Stimulated activated CD4-positive, alpha-beta T cell treated with anti-CD3 and anti-CD28 coated beads, Interleukin-2, amount 100 ng/mL, for 4 hours (primary cell): ENCODE data around the gene PRKRIP1.
A peak's percentile ranks its signal among the peaks of the same experiment; 100 is the strongest.
"Not testable (repeated sequence)": the region's sequence is repeated elsewhere in the genome, so short reads cannot be mapped to it uniquely, and the experiment has no call there.

Experiments
- DNase-seq: peaks from one replicate; pipeline ENCODE4 v3.0.0-alpha.2; 2020; ENCODE audit warnings: low read depth

The PRKRIP1 gene

GRCh38 chr7:102404005-102404861 is 8.1 kb downstream of the PRKRIP1 start:
- no peak for DNase-seq

- DNase-seq: not testable (repeated sequence)
These were observed 8.7 kb downstream of the PRKRIP1 start for GRCh38 chr7:102404862-102405188.

- no peak for DNase-seq
These were observed 11.7 kb downstream of the PRKRIP1 start for GRCh38 chr7:102407910-102408309.

GRCh38 chr7:102408530-102408929 is 12.4 kb downstream of the PRKRIP1 start:
- DNase-seq: not testable (repeated sequence)

GRCh38 chr7:102409340-102409739 is 13.2 kb downstream of the PRKRIP1 start:
- no peak for DNase-seq

- DNase-seq: no peak
These were observed 14.0 kb downstream of the PRKRIP1 start for GRCh38 chr7:102410123-102410522.

- no peak for DNase-seq
These were observed 14.8 kb downstream of the PRKRIP1 start for GRCh38 chr7:102410918-102411317.

- no peak for DNase-seq
These were observed 16.4 kb downstream of the PRKRIP1 start for GRCh38 chr7:102412548-102412947.

GRCh38 chr7:102413091-102413490 is 16.9 kb downstream of the PRKRIP1 start:
- DNase-seq: no peak

- no peak for DNase-seq
These were observed 17.4 kb downstream of the PRKRIP1 start for GRCh38 chr7:102413611-102414010.

- no peak for DNase-seq
These were observed 19.6 kb downstream of the PRKRIP1 start for GRCh38 chr7:102415685-102416225.

- DNase-seq: no peak
These were observed 20.2 kb downstream of the PRKRIP1 start for GRCh38 chr7:102416406-102416805.

- DNase-seq: no peak
These were observed 20.9 kb downstream of the PRKRIP1 start for GRCh38 chr7:102417105-102417504.

GRCh38 chr7:102418592-102418991 is 22.4 kb downstream of the PRKRIP1 start:
- no peak for DNase-seq

GRCh38 chr7:102421706-102422240 is 25.6 kb downstream of the PRKRIP1 start:
- DNase-seq: no peak

GRCh38 chr7:102424129-102424551 is 28.0 kb downstream of the PRKRIP1 start:
- no peak for DNase-seq

GRCh38 chr7:102424787-102425218 is 28.6 kb downstream of the PRKRIP1 start:
- DNase-seq: no peak

- peak; percentile 76 for DNase-seq
These were observed 29.6 kb downstream of the PRKRIP1 start for GRCh38 chr7:102425639-102426267.

- peak; percentile 79 for DNase-seq
These were observed 30.3 kb downstream of the PRKRIP1 start for GRCh38 chr7:102426268-102427018.

GRCh38 chr7:102427019-102427405 is 30.8 kb downstream of the PRKRIP1 start:
- DNase-seq: no peak

GRCh38 chr7:102429141-102429899 is 33.2 kb downstream of the PRKRIP1 start:
- DNase-seq: no peak
